GM18861 (cell line): ENCODE measurements around the gene TMEM91.
"Not testable (repeated sequence)": the region's sequence is repeated elsewhere in the genome, so short reads cannot be mapped to it uniquely, and the experiment has no call there.

Experiments used
- ATAC-seq: cut with Tn5 transposase; IDR thresholded peaks from one replicate; pipeline ENCODE4 v1.9.1; 2021; ENCODE audit not compliant: unreplicated experiment

The TMEM91 gene

GRCh38 chr19:41373993-41374392 is 2.3 kb upstream of the TMEM91 start:
- no peak for ATAC-seq

DNA sequence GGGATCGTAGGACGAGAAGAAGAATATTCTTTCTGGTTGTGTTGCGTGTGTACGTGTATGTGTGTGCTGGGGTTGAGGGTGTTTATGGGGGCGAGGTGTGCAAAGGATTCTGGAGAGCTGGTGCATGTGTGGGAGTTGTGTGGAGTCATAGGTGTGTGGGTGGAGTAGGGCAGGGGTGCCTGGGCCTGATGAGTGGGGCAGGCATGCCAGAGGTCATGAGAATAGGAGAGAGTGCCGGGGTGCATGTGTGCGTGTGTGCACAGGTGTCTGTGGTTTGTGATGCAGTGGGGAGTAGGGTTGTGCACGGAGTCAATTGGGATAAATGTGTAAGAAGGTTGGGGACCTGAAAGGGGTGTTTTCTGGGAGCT is 649 bp downstream of the TMEM91 start:
- no peak for ATAC-seq

DNA sequence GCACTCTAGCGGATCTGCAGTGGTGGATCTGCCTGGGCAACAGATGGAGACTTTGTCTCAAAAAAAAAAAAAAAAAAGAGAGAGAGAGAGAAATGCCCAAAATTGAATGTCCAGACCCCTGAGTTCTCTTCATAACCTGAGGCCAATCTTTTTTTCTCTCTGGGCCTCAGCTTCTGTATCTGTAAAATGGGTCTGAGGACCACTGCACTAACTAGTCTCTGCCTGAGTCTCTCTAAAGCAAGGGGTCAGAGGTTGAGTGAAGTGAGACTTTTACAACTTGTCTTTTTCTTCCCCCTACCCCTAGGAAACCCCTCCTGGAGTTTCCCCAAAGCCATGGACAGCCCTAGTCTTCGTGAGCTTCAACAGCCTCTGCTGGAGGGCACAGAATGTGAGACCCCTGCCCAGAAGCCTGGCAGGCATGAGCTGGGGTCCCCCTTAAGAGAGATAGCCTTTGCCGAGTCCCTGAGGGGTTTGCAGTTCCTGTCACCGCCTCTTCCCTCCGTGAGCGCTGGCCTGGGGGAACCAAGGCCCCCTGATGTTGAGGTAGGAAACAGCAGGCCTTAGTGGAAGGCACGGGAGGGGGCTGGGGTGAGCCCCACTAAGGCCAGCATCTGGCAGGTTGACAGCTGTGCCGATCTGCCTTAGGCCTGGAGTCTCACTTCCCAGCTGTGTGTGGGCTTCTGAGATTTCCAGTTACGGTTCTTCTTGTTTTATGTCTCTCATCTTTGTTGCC is 1.8 kb downstream of the TMEM91 start:
- peak; percentile 59 for ATAC-seq

DNA sequence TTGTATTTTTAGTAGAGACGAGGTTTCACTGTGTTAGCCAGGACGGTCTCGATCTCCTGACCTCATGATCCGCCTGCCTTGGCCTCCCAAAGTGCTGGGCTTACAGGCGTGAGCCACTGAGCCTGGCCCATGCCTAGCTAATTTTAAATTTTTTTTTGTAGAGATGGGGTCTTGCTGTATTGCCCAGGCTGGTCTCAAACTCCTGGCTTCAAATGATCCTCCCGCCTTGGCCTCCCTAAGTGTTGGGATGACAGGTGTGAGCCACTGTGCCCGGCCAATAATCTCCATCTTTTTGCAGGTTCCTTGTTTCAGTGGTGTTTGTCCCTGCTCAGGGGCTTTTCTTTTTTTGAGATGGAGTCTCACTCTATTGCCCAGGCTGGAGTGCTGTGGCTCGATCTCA is 5.2 kb downstream of the TMEM91 start:
- not testable (repeated sequence) for ATAC-seq

DNA sequence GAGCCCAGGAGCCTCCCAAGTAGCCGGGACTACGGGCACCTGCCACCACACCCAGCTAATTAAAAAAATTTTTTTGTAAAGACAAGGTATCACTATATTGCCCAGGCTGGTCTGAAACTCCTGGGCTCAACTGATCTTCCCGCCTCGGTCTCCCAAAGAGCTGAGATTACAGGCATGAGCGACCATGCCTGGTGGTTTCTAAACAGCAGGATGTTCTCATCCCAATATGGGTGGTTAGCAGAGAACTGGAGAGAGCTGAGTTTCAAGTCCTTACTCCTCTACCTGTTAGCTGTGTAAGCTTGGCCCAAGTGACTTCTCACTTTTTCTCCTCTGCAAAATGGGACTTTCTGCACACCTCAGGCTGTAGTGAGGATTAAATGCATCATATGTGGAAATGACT is 8.0 kb downstream of the TMEM91 start:
- no peak for ATAC-seq

DNA sequence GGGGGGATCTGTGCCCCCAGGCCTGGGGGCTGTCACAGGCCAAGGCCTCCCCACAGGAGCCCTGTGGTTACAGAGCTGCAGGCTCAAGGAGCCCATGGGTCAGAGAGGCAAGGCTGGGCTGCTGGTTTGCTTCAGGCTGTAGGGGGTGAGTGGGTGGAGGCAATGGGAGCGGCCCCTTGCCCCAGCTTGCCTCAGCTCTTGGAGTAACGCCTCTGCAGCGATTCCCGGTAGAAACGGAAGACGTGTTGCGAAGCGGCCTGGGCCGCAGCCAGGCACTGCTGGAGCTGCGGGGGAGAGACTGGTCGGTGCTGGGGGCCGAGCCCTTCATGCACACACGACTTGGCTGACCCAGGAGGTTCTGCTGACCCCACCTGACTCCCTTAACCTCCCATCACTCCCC is 10.1 kb downstream of the TMEM91 start:
- ATAC-seq: no peak

GRCh38 chr19:41391618-41392017 is 15.3 kb downstream of the TMEM91 start:
- no peak for ATAC-seq

- no peak for ATAC-seq
These were observed 16.4 kb downstream of the TMEM91 start for GRCh38 chr19:41392775-41393174.

- no peak for ATAC-seq
These were observed 19.0 kb downstream of the TMEM91 start for GRCh38 chr19:41395355-41395754.

GRCh38 chr19:41397086-41398049 is 21.0 kb downstream of the TMEM91 start, which contains the start of the genes BCKDHA and EXOSC5:
BCKDHA (plus strand) TSS chr19:41397818; CDS start chr19:41397828, 10 bp downstream.
EXOSC5 (minus strand) TSS chr19:41397359; CDS start chr19:41397328, 31 bp downstream.
- ATAC-seq: peak; percentile 89

GRCh38 chr19:41398050-41398418 is 21.7 kb downstream of the TMEM91 start:
- no peak for ATAC-seq

GRCh38 chr19:41398598-41398997 is 22.3 kb downstream of the TMEM91 start:
- ATAC-seq: no peak

DNA sequence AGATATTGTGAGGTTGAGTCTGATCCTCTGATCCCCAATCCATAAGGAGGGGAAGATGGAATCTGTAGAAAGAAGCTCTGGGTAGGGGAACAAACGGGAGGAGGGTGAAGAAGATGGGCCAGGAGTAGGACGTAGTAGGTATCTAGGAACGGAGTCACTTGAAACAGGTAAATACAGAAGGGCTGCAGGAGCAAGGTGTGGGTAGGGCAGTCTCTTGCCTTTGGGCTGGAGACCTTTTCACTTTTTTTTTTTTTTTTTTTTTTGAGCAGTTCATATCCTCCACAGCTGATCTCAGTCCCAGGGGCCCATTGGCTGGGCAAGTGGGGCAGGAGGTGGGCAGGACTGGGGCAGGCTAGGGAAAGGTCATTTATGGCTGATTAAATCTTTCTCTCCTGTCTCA is 22.8 kb downstream of the TMEM91 start:
- ATAC-seq: no peak

GRCh38 chr19:41399525-41399924 is 23.2 kb downstream of the TMEM91 start:
- ATAC-seq: no peak

- no peak for ATAC-seq
These were observed 25.1 kb downstream of the TMEM91 start for GRCh38 chr19:41401483-41401882.

- ATAC-seq: no peak
These were observed 25.7 kb downstream of the TMEM91 start for GRCh38 chr19:41402010-41402409.

GRCh38 chr19:41403181-41403970 is 27.0 kb downstream of the TMEM91 start:
- no peak for ATAC-seq

GRCh38 chr19:41405776-41406175 is 29.4 kb downstream of the TMEM91 start:
- no peak for ATAC-seq

- ATAC-seq: no peak
These were observed 30.9 kb downstream of the TMEM91 start for GRCh38 chr19:41407271-41407670.

- ATAC-seq: no peak
These were observed 31.9 kb downstream of the TMEM91 start for GRCh38 chr19:41408256-41408655.

DNA sequence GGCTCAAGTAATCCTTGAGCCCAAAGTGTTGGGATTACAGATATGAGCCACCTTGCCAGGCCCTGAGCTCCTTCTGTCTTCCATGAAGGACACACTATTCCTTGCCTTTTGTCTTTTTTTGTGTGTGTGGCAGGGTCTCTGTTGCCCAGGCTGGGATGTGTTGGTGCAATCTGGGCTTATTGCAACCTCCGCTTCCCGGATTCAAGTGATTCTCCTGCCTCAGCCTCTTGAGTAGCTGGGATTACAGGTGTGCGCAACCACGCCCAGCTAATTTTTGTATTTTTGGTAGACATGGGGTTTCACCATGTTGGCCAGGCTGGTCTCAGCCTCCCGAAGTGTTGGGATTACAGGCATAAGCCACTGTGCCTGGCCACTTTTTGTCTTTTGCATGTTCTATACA is 32.5 kb downstream of the TMEM91 start:
- ATAC-seq: not testable (repeated sequence)
